ENCODE results near the gene CHEK2.
"Not testable (repeated sequence)": the region's sequence is repeated elsewhere in the genome, so short reads cannot be mapped to it uniquely, and the experiment has no call there.

DNA sequence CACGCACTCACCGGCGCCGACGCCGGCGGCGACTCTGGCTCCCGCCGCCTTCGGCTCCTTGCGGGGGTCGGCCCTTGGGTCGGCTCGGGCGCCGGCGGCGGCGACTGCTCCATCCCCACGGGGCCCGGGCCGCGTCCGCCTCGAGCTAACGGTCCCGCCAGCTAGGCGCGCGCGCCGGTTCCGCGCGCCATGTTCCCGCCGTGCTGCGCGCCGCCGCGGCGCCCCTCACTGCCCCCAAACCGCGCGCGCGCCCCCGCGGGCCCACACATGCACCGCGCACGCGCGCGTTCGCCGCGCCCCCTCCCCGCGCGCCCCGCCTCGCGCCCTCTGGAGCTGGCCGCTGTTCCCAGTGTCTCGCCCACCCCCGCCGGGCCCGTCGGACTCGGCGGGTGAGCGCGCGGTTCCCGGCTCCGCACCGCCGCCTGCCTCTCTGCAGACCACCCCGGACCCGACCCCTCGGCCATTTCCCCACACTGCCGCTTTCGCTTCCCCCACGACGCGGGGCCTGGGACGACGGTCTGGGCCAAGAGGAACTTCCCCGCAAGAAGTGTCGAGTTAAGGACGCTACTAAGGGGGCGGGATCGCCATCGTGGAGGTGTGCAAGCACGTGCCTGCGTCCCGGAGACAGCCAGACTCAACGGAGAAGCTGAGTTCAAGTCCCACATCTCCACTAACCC lies 61.9 kb downstream of the CHEK2 start, which contains the start of gene TTC28:
- TF ChIP-seq, protein P1, sequence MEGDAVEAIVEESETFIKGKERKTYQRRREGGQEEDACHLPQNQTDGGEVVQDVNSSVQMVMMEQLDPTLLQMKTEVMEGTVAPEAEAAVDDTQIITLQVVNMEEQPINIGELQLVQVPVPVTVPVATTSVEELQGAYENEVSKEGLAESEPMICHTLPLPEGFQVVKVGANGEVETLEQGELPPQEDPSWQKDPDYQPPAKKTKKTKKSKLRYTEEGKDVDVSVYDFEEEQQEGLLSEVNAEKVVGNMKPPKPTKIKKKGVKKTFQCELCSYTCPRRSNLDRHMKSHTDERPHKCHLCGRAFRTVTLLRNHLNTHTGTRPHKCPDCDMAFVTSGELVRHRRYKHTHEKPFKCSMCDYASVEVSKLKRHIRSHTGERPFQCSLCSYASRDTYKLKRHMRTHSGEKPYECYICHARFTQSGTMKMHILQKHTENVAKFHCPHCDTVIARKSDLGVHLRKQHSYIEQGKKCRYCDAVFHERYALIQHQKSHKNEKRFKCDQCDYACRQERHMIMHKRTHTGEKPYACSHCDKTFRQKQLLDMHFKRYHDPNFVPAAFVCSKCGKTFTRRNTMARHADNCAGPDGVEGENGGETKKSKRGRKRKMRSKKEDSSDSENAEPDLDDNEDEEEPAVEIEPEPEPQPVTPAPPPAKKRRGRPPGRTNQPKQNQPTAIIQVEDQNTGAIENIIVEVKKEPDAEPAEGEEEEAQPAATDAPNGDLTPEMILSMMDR (IDR thresholded peaks at IDR 0.05; ENCODE audit: low read length), result not testable (repeated sequence)
- TF ChIP-seq EZH2 (optimal IDR thresholded peaks at IDR 0.05; ENCODE audit: low read depth, low read length), result not testable (repeated sequence)
